ENCODE results near the gene COL5A2. TPM values are rescaled to one million over a fixed set of nuclear protein-coding genes. Genes with fewer than 3 reads are reported as not detected.

COL5A2 gene
- total RNA-seq, 3 donors from 2014 or later = 22.7 to 111 (median 30.8) TPM

- no peak overlapping the region for H3K4me3 ChIP-seq
- intact Hi-C loops (cut with DNase I; ENCODE audit: low total_unique reads) = no loop called here
- H3K4me1 ChIP-seq = no peaks in the 10 kb centered on the region
- DNase-seq (ENCODE audit: low spot score in 2 of 2) = no peak
- TF ChIP-seq POLR2AphosphoS5 (IDR thresholded peaks at IDR 0.05) = no peak
- no peak for TF ChIP-seq POLR2A (IDR thresholded peaks at IDR 0.05)
- TF ChIP-seq CTCF (IDR thresholded peaks at IDR 0.05) = no peak
- peak overlapping the region; percentile 63 to 90 for H3K27ac ChIP-seq
- no peaks in the 10 kb centered on the region for H3K9me3 ChIP-seq
- H3K36me3 ChIP-seq = no peaks in the 10 kb centered on the region
- no peaks in the 10 kb centered on the region for H3K27me3 ChIP-seq
Observed at GRCh38 chr2:189022492-189022891, 157.1 kb downstream of the COL5A2 start.

- Histone ChIP-seq H3K9me3 (no peaks in the 10 kb centered on the region), H3K4me1 (no peaks in the 10 kb centered on the region), H3K27ac (peak overlapping the region; percentile 63 to 90), H3K27me3 (no peaks in the 10 kb centered on the region), H3K4me3 (no peak overlapping the region), H3K36me3 (no peaks in the 10 kb centered on the region)
- intact Hi-C loops (cut with DNase I; ENCODE audit: low total_unique reads) = no loop called here
- TF ChIP-seq POLR2AphosphoS5 (IDR thresholded peaks at IDR 0.05) (peak in 2 of 3 donors; percentile 26 to 35), POLR2A (IDR thresholded peaks at IDR 0.05) (no peak)
- no peak for DNase-seq (ENCODE audit: low spot score in 2 of 2)
Observed at GRCh38 chr2:189022053-189022481, 157.5 kb downstream of the COL5A2 start.

GRCh38 chr2:189020179-189020578 lies 159.4 kb downstream of the COL5A2 start:
- Histone ChIP-seq H3K4me3 (no peak overlapping the region), H3K27ac (peak overlapping the region in 1 of 2 donors; percentile 90)

GRCh38 chr2:189018631-189019030 lies 160.9 kb downstream of the COL5A2 start:
- Histone ChIP-seq H3K4me3 (no peak overlapping the region), H3K4me1 (no peaks in the 10 kb centered on the region), H3K36me3 (no peaks in the 10 kb centered on the region), H3K27ac (no peak overlapping the region), H3K27me3 (no peaks in the 10 kb centered on the region), H3K9me3 (no peaks in the 10 kb centered on the region)
- DNase-seq (ENCODE audit: low spot score in 2 of 2) = no peak
- TF ChIP-seq POLR2A (IDR thresholded peaks at IDR 0.05) (no peak), POLR2AphosphoS5 (IDR thresholded peaks at IDR 0.05) (no peak), CTCF (IDR thresholded peaks at IDR 0.05) (no peak)
- intact Hi-C loops (cut with DNase I; ENCODE audit: low total_unique reads) = no loop called here

More at GRCh38 chr2:189020179-189020578, 159.4 kb downstream of the COL5A2 start:
- Histone ChIP-seq H3K9me3 (no peaks in the 10 kb centered on the region), H3K4me1 (no peaks in the 10 kb centered on the region), H3K36me3 (no peaks in the 10 kb centered on the region), H3K27me3 (no peaks in the 10 kb centered on the region)
- DNase-seq (ENCODE audit: low spot score in 2 of 2) = no peak
- TF ChIP-seq CTCF (IDR thresholded peaks at IDR 0.05) = no peak
- no peak for TF ChIP-seq POLR2AphosphoS5 (IDR thresholded peaks at IDR 0.05)
- TF ChIP-seq POLR2A (IDR thresholded peaks at IDR 0.05) = no peak
- intact Hi-C loops (cut with DNase I; ENCODE audit: low total_unique reads) = no loop called here

- H3K4me1 ChIP-seq = no peaks in the 10 kb centered on the region
- no peaks in the 10 kb centered on the region for H3K36me3 ChIP-seq
- H3K27ac ChIP-seq = no peak overlapping the region
- DNase-seq (ENCODE audit: low spot score in 2 of 2) = no peak
- H3K9me3 ChIP-seq = no peaks in the 10 kb centered on the region
- TF ChIP-seq CTCF (IDR thresholded peaks at IDR 0.05) (no peak), POLR2A (IDR thresholded peaks at IDR 0.05) (no peak), POLR2AphosphoS5 (IDR thresholded peaks at IDR 0.05) (no peak)
- no peak overlapping the region for H3K4me3 ChIP-seq
- intact Hi-C loops (cut with DNase I; ENCODE audit: low total_unique reads) = no loop called here
- H3K27me3 ChIP-seq = no peaks in the 10 kb centered on the region
Observed at GRCh38 chr2:189016311-189016861, 163.2 kb downstream of the COL5A2 start.
